ENCODE data around the gene DIPK1A. TPM values are rescaled to one million over a fixed set of nuclear protein-coding genes. Genes with fewer than 3 reads are reported as not detected.

DIPK1A gene
- total RNA-seq, 1 experiment from 2014 or later: 1.0 TPM

DNA sequence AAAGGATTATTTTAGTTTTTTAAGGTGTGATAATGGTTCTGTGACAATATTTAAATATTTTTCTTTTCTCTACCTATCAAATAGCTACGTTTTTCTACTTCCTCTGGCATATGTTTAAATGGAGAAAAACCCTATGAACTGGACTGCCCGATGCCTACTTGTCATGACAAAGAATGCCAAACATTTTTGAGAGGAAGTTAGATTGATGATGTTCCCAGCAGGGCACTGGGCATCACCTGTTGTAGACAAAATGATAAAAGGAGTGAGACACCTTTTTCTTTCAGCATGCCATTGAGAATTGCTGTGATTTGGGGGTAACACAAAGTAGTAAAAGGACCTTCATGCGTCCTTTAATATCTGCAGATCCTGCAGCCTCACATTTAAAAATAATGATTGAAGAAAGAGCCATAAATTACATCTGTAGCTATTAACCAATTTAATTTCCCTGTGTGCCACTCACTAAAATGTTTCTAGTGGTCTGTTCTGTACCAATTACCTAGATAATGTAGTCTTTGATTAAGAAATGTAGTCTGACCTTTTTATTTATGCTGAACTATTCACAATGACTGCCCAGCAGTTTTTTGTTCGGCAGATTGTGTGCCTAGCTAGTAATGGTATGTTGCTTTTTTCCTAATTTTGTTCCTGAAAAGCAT is 81.8 kb downstream of the DIPK1A start:
- H3K27me3 ChIP-seq (ENCODE audit: low read length): no peaks in the 10 kb centered on the region
- peaks cover 10% of the 10 kb centered on the region for H3K4me1 ChIP-seq (ENCODE audit: insufficient read depth, low read length)
- POLR2A ChIA-PET (ENCODE audit: unreplicated experiment): no interaction called here
- H3K4me2 ChIP-seq (ENCODE audit: low read length): no peak overlapping the region
- H3K9me3 ChIP-seq (ENCODE audit: low read length): no peaks in the 10 kb centered on the region
- intact Hi-C loops (cut with micrococcal nuclease): no loop called here
- H3K27ac ChIP-seq (ENCODE audit: low read length): no peak overlapping the region
- H3K36me3 ChIP-seq (ENCODE audit: low read depth, low read length): no peaks in the 10 kb centered on the region
- no peak overlapping the region for H2AFZ ChIP-seq (ENCODE audit: low read length)
- no TSS peak for BruUV-seq (replicated peaks)
- ATAC-seq (no peak), DNase-seq (no peak)
- no peaks in the 10 kb centered on the region for H3K9me2 ChIP-seq (replicated peaks; ENCODE audit: low read length)
- CTCF ChIA-PET: no interaction called here
- no peaks in the 10 kb centered on the region for H3F3A ChIP-seq (ENCODE audit: low read length, unreplicated experiment)
- H4K20me1 ChIP-seq (ENCODE audit: low read length): no peaks in the 10 kb centered on the region
- no peaks in the 10 kb centered on the region for H3K79me2 ChIP-seq (ENCODE audit: low read length)
- H3K9ac ChIP-seq (ENCODE audit: low read length): no peak overlapping the region
- no peak overlapping the region for H3K4me3 ChIP-seq (ENCODE audit: low read length)
- TF ChIP-seq EZH2 (IDR thresholded peaks at IDR 0.05; ENCODE audit: low read length, unreplicated experiment) (no peak), EZH2phosphoT487 (IDR thresholded peaks at IDR 0.05; ENCODE audit: borderline replicate concordance, low read length) (no peak)
- TF ChIP-seq, protein P1, sequence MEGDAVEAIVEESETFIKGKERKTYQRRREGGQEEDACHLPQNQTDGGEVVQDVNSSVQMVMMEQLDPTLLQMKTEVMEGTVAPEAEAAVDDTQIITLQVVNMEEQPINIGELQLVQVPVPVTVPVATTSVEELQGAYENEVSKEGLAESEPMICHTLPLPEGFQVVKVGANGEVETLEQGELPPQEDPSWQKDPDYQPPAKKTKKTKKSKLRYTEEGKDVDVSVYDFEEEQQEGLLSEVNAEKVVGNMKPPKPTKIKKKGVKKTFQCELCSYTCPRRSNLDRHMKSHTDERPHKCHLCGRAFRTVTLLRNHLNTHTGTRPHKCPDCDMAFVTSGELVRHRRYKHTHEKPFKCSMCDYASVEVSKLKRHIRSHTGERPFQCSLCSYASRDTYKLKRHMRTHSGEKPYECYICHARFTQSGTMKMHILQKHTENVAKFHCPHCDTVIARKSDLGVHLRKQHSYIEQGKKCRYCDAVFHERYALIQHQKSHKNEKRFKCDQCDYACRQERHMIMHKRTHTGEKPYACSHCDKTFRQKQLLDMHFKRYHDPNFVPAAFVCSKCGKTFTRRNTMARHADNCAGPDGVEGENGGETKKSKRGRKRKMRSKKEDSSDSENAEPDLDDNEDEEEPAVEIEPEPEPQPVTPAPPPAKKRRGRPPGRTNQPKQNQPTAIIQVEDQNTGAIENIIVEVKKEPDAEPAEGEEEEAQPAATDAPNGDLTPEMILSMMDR (conservative IDR thresholded peaks at IDR 0.05; ENCODE audit: low read depth, low read length): no peak

DNA sequence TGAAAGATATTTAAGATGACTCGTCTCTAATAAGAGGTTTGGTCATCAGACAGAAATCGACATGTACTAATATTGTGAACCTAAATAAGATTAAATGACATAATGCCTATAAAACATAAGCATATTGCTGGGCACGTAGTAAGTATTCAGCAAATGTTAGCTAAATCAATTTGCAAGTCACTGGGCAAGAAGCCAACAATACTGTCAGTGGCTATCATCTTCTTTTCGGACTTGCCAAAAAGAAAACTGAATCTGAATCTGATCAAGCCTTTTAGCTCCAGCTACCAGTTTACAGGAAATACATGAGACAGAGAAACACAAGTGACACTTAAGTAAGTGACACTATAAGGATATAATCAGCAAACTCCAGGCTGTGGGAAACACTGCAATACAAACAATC is 83.5 kb downstream of the DIPK1A start:
- Histone ChIP-seq H3K9me2 (replicated peaks; ENCODE audit: low read length) (no peaks in the 10 kb centered on the region), H3K9ac (ENCODE audit: low read length) (no peak overlapping the region), H3K4me2 (ENCODE audit: low read length) (0 out of 2 replicates have a peak overlapping the region, but pooled peaks have one; percentile 11), H3K27me3 (ENCODE audit: low read length) (no peaks in the 10 kb centered on the region), H3K4me3 (ENCODE audit: low read length) (no peak overlapping the region), H3K9me3 (ENCODE audit: low read length) (no peaks in the 10 kb centered on the region), H3K4me1 (ENCODE audit: insufficient read depth, low read length) (peaks cover 7% of the 10 kb centered on the region), H3K36me3 (ENCODE audit: low read depth, low read length) (no peaks in the 10 kb centered on the region), H3K79me2 (ENCODE audit: low read length) (no peaks in the 10 kb centered on the region), H3K27ac (ENCODE audit: low read length) (no peak overlapping the region), H2AFZ (ENCODE audit: low read length) (no peak overlapping the region), H3F3A (ENCODE audit: low read length, unreplicated experiment) (no peaks in the 10 kb centered on the region), H4K20me1 (ENCODE audit: low read length) (no peaks in the 10 kb centered on the region)
- ChIA-PET POLR2A (ENCODE audit: unreplicated experiment) (interaction anchor here (0.6 kb wide), 1 partner anchor 123 kb away, joined by 3 read pairs; no protein-coding TSS in a partner anchor), CTCF (no interaction called here)
- TF ChIP-seq EZH2phosphoT487 (IDR thresholded peaks at IDR 0.05; ENCODE audit: borderline replicate concordance, low read length) (no peak), EZH2 (IDR thresholded peaks at IDR 0.05; ENCODE audit: low read length, unreplicated experiment) (no peak)
- TF ChIP-seq, protein P1 (conservative IDR thresholded peaks at IDR 0.05; ENCODE audit: low read depth, low read length): no peak
- no TSS peak for BruUV-seq (replicated peaks)
- DNase-seq (no peak), ATAC-seq (no peak)
- intact Hi-C loops (cut with micrococcal nuclease): no loop called here

DNA sequence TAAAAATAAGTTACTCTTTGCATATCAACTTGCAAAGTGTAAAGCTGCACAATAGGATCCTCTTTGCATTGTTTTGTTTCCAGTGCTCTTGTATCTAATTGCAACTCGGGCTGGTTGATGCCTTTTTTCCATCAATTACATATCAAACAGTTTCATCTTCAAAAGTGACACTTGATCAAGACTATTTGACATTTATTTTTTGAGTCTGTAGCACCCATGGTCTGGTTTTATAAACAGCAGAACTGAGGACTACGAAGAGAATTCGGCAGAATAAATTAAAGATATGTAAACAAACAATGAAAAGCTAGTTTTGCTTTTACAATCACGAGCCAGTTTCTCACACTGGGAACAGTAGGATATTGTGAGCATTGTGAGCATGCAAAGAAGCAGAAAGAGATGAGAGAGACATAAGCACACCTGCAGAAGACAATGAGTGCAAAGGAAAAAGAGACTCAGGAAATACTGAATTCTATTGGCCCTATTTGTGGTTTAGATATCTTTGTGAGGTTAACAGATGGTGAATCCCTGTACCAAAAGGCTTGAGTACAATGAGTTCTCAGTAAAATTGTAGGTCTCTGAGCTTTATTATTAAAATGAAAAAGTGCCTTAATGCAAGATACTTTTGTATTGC is 84.1 kb downstream of the DIPK1A start:
- Histone ChIP-seq H3K9me3 (ENCODE audit: low read length) (no peaks in the 10 kb centered on the region), H2AFZ (ENCODE audit: low read length) (no peak overlapping the region), H3K36me3 (ENCODE audit: low read depth, low read length) (no peaks in the 10 kb centered on the region), H3K27ac (ENCODE audit: low read length) (no peak overlapping the region), H3K79me2 (ENCODE audit: low read length) (no peaks in the 10 kb centered on the region), H3K4me3 (ENCODE audit: low read length) (no peak overlapping the region), H3K9me2 (replicated peaks; ENCODE audit: low read length) (no peaks in the 10 kb centered on the region), H3F3A (ENCODE audit: low read length, unreplicated experiment) (no peaks in the 10 kb centered on the region), H3K4me1 (ENCODE audit: insufficient read depth, low read length) (peaks cover 5% of the 10 kb centered on the region; the same call in 1 of the 2 replicates), H3K4me2 (ENCODE audit: low read length) (0 out of 2 replicates have a peak overlapping the region, but pooled peaks have one; percentile 11), H4K20me1 (ENCODE audit: low read length) (no peaks in the 10 kb centered on the region), H3K27me3 (ENCODE audit: low read length) (no peaks in the 10 kb centered on the region), H3K9ac (ENCODE audit: low read length) (no peak overlapping the region)
- intact Hi-C loops (cut with micrococcal nuclease): no loop called here
- TF ChIP-seq, protein P1 (conservative IDR thresholded peaks at IDR 0.05; ENCODE audit: low read depth, low read length): no peak
- TF ChIP-seq EZH2phosphoT487 (IDR thresholded peaks at IDR 0.05; ENCODE audit: borderline replicate concordance, low read length) (no peak), EZH2 (IDR thresholded peaks at IDR 0.05; ENCODE audit: low read length, unreplicated experiment) (no peak)
- DNase-seq: no peak
- BruUV-seq (replicated peaks): no TSS peak
- POLR2A ChIA-PET (ENCODE audit: unreplicated experiment): interaction anchor here (0.6 kb wide), 1 partner anchor 124 kb away, joined by 3 read pairs; no protein-coding TSS in a partner anchor
- no peak for ATAC-seq
- CTCF ChIA-PET: interaction anchor here (0.7 kb wide), 1 partner anchor 124 kb away, joined by 6 read pairs; no protein-coding TSS in a partner anchor
